Activated naive CD4-positive, alpha-beta T cell treated with anti-CD3 and anti-CD28 coated beads, Interleukin-2, amount 50 U/mL, for 24 hours (primary cell): ENCODE data around the gene ADGRF1.

Source experiments
- H3K27ac Mint-ChIP-seq: one replicate; pipeline ENCODE4 v1.8.0; 2021; ENCODE audit warnings: mild to moderate bottlenecking, mixed read lengths
- H3K27me3 Mint-ChIP-seq: one replicate; pipeline ENCODE4 v1.8.0; 2021; ENCODE audit warnings: mixed read lengths
- H3K36me3 Mint-ChIP-seq: one replicate; pipeline ENCODE4 v1.8.0; 2021; ENCODE audit warnings: mixed read lengths
- H3K4me1 Mint-ChIP-seq: one replicate; pipeline ENCODE4 v1.8.0; 2021; ENCODE audit warnings: mixed read lengths
- H3K4me3 Mint-ChIP-seq: one replicate; pipeline ENCODE4 v1.8.0; 2021; ENCODE audit warnings: mild to moderate bottlenecking, mixed read lengths
- H3K9me3 Mint-ChIP-seq: one replicate; pipeline ENCODE4 v1.8.0; 2021; ENCODE audit warnings: mixed read lengths

ADGRF1 gene

GRCh38 chr6:46953921-46954320 lies 88.2 kb downstream of the ADGRF1 start:
- Mint-ChIP-seq H3K4me3 (no peak overlapping the region), H3K4me1 (no peaks in the 10 kb centered on the region), H3K27ac (no peak overlapping the region), H3K36me3 (no peaks in the 10 kb centered on the region), H3K9me3 (no peaks in the 10 kb centered on the region), H3K27me3 (peaks cover 3% of the 10 kb centered on the region)

- no peaks in the 10 kb centered on the region for H3K27me3 Mint-ChIP-seq
- H3K27ac Mint-ChIP-seq: no peak overlapping the region
- H3K4me3 Mint-ChIP-seq: no peak overlapping the region
- no peaks in the 10 kb centered on the region for H3K9me3 Mint-ChIP-seq
- H3K36me3 Mint-ChIP-seq: no peaks in the 10 kb centered on the region
- H3K4me1 Mint-ChIP-seq: no peaks in the 10 kb centered on the region
Observed at GRCh38 chr6:46949632-46950280, 92.4 kb downstream of the ADGRF1 start.

- Mint-ChIP-seq H3K27ac (no peak overlapping the region), H3K27me3 (no peaks in the 10 kb centered on the region), H3K36me3 (no peaks in the 10 kb centered on the region), H3K4me1 (no peaks in the 10 kb centered on the region), H3K4me3 (no peak overlapping the region), H3K9me3 (no peaks in the 10 kb centered on the region)
Observed at GRCh38 chr6:46948699-46949098, 93.4 kb downstream of the ADGRF1 start.
